Fibroblast of peridontal ligament (primary cell): Measurements from ENCODE around the gene ZNF502.

Experiments used
- DNase-seq: peaks from one replicate; pipeline ENCODE4 v3.0.0-alpha.2; 2010; ENCODE audit errors: extremely low read depth

Gene ZNF502

DNA sequence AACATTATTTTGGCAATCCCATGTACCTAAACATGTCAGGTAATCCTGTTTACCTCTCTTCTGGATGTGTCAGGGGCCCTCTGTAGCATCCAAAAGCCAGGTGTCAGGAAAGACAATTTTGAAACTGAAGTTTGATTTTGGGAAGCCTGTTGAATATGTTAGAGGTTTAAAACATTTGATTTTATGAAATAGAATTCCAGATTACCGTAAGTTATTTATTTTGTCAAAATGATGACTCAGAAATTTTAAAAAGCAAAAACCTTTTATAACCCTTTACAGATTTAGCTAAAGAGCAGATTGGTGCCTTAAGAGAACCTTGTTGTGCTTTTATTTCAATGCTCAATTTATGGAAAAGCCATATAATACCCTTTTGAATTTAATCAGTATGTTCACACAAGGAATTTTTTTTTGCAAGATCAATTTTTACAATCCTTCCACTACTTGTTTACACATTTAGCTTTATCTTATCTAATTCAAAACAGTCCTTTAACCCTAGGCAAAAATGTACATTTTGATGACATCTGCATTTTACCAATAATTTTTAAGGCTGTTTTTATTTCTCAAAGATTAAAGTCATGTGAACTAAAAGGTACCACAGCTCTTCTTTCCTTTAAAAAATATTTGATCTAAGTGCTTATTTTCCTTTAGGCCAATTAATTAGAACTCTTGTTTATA, 59.1 kb downstream of the ZNF502 start:
- DNase-seq: no peak

- no peak for DNase-seq
Measured at GRCh38 chr3:44772099-44772442, 59.6 kb downstream of the ZNF502 start.
